HCT116 (cell line): ENCODE data around the gene MLANA.

Source experiments
- EZH2 ChIP-seq: fragments of 200-600 bp; sonication (generic); IDR thresholded peaks from 2 replicates; pipeline ENCODE4 v1.6.1; 2017; ENCODE audit warnings: antibody characterized with exemption, mixed run types
- EZH2phosphoT487 ChIP-seq: fragments of 200-600 bp; IDR thresholded peaks from 2 replicates; pipeline ENCODE4 v1.6.1; 2018; ENCODE audit warnings: antibody characterized with exemption, borderline replicate concordance
- FOSL1 ChIP-seq: IDR thresholded peaks from 2 replicates; pipeline ENCODE4 v1.6.1; 2012; ENCODE audit warnings: low read depth
- JUND ChIP-seq: IDR thresholded peaks from 2 replicates; pipeline ENCODE4 v1.6.1; 2012
- POLR2A ChIP-seq: IDR thresholded peaks from 2 replicates; pipeline ENCODE4 v1.7.0; 2011; ENCODE audit warnings: borderline replicate concordance; ENCODE audit not compliant: insufficient read depth, insufficient read length; ENCODE audit errors: extremely low read depth
- POLR2AphosphoS5 ChIP-seq: IDR thresholded peaks from 2 replicates; pipeline ENCODE4 v1.6.1; 2011; ENCODE audit warnings: mild to moderate bottlenecking, low read depth, low read length, moderate library complexity
- RAD21 ChIP-seq: IDR thresholded peaks from 2 replicates; pipeline ENCODE4 v1.6.1; 2012; ENCODE audit warnings: low read depth, mild to moderate bottlenecking
- SP1 ChIP-seq: IDR thresholded peaks from 2 replicates; pipeline ENCODE4 v1.6.1; 2012; ENCODE audit warnings: low read depth
- YY1 ChIP-seq: IDR thresholded peaks from 2 replicates; pipeline ENCODE4 v1.6.1; 2011; ENCODE audit warnings: low read length, low read depth, moderate library complexity, mild to moderate bottlenecking; ENCODE audit not compliant: insufficient replicate concordance; ENCODE audit errors: extremely low read depth
- ZFX ChIP-seq: fragments of 450-650 bp; IDR thresholded peaks from 2 replicates; pipeline ENCODE4 v1.6.1; 2017
- TF ChIP-seq, protein P1 (sequence below), 3 experiments: fragments of 200-600 bp in 1 of 3; sonication (generic) in 1 of 3; IDR thresholded peaks in 2 of 3; conservative IDR thresholded peaks in 1 of 3; 2 replicates each; pipeline ENCODE4 v1.5.1; 2012 to 2017; ENCODE audit warnings: low read depth in 2 of 3, low read length in 2 of 3, antibody characterized with exemption in 1 of 3, borderline replicate concordance in 1 of 3, control low read depth in 1 of 3, mild to moderate bottlenecking in 1 of 3, mixed read lengths in 1 of 3, mixed run types in 1 of 3, moderate library complexity in 1 of 3; ENCODE audit not compliant: insufficient read depth in 1 of 3
- TF ChIP-seq, protein P2 (sequence below): IDR thresholded peaks from 2 replicates; pipeline ENCODE4 v1.6.1; 2012
- TF ChIP-seq, protein P3 (sequence below): IDR thresholded peaks from 2 replicates; pipeline ENCODE4 v1.6.1; 2012; ENCODE audit warnings: low read depth

DNA sequence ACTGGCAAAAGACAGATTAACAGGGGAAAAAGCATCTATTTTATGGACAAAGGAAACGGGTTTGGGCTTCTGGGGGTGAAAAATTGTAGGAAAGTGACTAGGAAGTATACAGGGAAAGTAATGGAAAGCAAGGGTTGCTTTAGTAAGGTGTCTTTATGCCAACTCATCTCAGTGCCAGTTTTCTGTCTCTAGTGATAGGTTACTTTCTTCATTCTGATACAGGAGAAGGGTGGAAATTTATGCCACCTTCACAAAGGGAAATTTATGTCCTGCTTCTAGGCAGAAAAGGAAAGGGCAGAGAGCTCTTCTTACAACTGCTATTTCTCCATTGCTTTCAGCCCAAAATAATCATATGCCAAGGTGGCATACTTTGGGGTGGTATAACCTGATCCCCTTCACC, 37.7 kb upstream of the MLANA start:
- TF ChIP-seq POLR2A (no peak), EZH2 (no peak), POLR2AphosphoS5 (no peak), RAD21 (no peak), YY1 (no peak), EZH2phosphoT487 (no peak), ZFX (no peak), JUND (no peak), FOSL1 (no peak), SP1 (no peak)
- TF ChIP-seq, protein P1, sequence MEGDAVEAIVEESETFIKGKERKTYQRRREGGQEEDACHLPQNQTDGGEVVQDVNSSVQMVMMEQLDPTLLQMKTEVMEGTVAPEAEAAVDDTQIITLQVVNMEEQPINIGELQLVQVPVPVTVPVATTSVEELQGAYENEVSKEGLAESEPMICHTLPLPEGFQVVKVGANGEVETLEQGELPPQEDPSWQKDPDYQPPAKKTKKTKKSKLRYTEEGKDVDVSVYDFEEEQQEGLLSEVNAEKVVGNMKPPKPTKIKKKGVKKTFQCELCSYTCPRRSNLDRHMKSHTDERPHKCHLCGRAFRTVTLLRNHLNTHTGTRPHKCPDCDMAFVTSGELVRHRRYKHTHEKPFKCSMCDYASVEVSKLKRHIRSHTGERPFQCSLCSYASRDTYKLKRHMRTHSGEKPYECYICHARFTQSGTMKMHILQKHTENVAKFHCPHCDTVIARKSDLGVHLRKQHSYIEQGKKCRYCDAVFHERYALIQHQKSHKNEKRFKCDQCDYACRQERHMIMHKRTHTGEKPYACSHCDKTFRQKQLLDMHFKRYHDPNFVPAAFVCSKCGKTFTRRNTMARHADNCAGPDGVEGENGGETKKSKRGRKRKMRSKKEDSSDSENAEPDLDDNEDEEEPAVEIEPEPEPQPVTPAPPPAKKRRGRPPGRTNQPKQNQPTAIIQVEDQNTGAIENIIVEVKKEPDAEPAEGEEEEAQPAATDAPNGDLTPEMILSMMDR (IDR thresholded peaks at IDR 0.05 in 2 of 3, conservative IDR thresholded peaks at IDR 0.05 in 1 of 3; ENCODE audit: borderline replicate concordance in 1 of 3, insufficient read depth in 1 of 3, low read depth in 2 of 3, low read length in 2 of 3), result no peak
- TF ChIP-seq, protein P2, sequence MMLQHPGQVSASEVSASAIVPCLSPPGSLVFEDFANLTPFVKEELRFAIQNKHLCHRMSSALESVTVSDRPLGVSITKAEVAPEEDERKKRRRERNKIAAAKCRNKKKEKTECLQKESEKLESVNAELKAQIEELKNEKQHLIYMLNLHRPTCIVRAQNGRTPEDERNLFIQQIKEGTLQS, result no peak
- TF ChIP-seq, protein P3, sequence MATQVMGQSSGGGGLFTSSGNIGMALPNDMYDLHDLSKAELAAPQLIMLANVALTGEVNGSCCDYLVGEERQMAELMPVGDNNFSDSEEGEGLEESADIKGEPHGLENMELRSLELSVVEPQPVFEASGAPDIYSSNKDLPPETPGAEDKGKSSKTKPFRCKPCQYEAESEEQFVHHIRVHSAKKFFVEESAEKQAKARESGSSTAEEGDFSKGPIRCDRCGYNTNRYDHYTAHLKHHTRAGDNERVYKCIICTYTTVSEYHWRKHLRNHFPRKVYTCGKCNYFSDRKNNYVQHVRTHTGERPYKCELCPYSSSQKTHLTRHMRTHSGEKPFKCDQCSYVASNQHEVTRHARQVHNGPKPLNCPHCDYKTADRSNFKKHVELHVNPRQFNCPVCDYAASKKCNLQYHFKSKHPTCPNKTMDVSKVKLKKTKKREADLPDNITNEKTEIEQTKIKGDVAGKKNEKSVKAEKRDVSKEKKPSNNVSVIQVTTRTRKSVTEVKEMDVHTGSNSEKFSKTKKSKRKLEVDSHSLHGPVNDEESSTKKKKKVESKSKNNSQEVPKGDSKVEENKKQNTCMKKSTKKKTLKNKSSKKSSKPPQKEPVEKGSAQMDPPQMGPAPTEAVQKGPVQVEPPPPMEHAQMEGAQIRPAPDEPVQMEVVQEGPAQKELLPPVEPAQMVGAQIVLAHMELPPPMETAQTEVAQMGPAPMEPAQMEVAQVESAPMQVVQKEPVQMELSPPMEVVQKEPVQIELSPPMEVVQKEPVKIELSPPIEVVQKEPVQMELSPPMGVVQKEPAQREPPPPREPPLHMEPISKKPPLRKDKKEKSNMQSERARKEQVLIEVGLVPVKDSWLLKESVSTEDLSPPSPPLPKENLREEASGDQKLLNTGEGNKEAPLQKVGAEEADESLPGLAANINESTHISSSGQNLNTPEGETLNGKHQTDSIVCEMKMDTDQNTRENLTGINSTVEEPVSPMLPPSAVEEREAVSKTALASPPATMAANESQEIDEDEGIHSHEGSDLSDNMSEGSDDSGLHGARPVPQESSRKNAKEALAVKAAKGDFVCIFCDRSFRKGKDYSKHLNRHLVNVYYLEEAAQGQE, result no peak
